GM08714 (cell line): ENCODE results near the gene HBG2.
"Not testable (repeated sequence)": the region's sequence is repeated elsewhere in the genome, so short reads cannot be mapped to it uniquely, and the experiment has no call there.

Source experiments
- H3K4me3 ChIP-seq: fragments of 200-500 bp; sonication (Bioruptor generic); 2 replicates; pipeline ENCODE4 v1.5.1; 2014; ENCODE audit warnings: mild to moderate bottlenecking, low read length, inconsistent platforms
- ZNF274 ChIP-seq: IDR thresholded peaks from 2 replicates; pipeline ENCODE4 v1.6.1; 2012; ENCODE audit warnings: mild to moderate bottlenecking, low read depth, low read length

The HBG2 gene

GRCh38 chr11:5254646-5255413 is at the start of gene HBG2:
Gene HBG2, minus strand, starts transcription at chr11:5254781. Its CDS starts 53 bp downstream, at chr11:5254728.
- H3K4me3 ChIP-seq = not testable (repeated sequence)

DNA sequence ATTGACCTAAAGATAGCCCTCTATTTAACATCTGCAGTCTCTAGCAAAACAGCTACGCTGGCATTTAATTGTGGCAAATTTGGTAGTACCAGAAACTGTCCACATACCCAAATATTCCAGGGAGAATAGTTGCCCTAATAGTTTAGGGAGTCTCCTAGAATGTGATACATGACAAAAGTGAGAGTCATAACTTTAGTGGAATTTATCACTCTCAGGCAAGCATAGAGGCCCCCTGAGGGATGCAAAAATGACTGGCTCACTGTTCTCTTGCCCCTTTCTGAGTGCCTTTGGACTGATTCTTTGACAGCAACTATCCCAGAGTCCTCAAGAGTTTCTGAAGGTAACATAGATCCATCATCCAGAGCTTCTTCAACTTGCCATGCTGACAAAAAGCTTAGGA is 49.5 kb upstream of the HBG2 start:
- TF ChIP-seq ZNF274 = no peak

GRCh38 chr11:5303626-5304025 is 49.0 kb upstream of the HBG2 start:
- no peak overlapping the region for H3K4me3 ChIP-seq
- no peak for TF ChIP-seq ZNF274

More for the DNA sequence above, 49.5 kb upstream of the HBG2 start:
- H3K4me3 ChIP-seq = no peak overlapping the region

- no peak within 1 kb of the TSS for H3K4me3 ChIP-seq
- no peak for TF ChIP-seq ZNF274
Observed at GRCh38 chr11:5301846-5302245, 47.3 kb upstream of the HBG2 start, which contains the start of gene OR51B4. Gene OR51B4, minus strand, starts transcription at chr11:5301946. Its CDS starts 0 bp downstream, at chr11:5301946.

DNA sequence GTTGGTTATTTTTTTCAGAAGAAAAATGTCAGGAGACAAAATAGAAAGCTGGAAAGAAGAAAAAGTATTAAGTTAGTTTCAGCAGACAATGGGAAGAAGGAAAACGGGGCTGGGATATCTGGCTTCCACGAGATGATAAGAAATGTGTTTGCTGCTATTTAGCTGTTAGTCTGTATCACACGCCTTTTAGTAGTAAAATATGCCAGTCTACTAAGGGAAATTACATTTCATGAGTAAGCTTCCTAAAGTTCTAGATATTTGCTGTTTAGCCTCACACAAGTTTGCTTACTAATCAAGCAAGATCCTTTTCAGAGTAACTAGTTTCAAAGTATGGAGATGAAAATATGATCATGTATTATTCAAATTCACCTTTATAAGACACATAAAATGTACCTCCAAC is 45.7 kb upstream of the HBG2 start:
- TF ChIP-seq ZNF274 = no peak

GRCh38 chr11:5298451-5298850 is 43.9 kb upstream of the HBG2 start:
- no peak for TF ChIP-seq ZNF274
- no peak overlapping the region for H3K4me3 ChIP-seq

More for the DNA sequence above, 45.7 kb upstream of the HBG2 start:
- no peak overlapping the region for H3K4me3 ChIP-seq

- H3K4me3 ChIP-seq = no peak overlapping the region
- no peak for TF ChIP-seq ZNF274
Observed at GRCh38 chr11:5297721-5298323, 43.2 kb upstream of the HBG2 start.

GRCh38 chr11:5294342-5294995 is 39.9 kb upstream of the HBG2 start:
- not testable (repeated sequence) for H3K4me3 ChIP-seq

- H3K4me3 ChIP-seq = no peak overlapping the region
- TF ChIP-seq ZNF274 = no peak
Observed at GRCh38 chr11:5293028-5293427, 38.4 kb upstream of the HBG2 start.

DNA sequence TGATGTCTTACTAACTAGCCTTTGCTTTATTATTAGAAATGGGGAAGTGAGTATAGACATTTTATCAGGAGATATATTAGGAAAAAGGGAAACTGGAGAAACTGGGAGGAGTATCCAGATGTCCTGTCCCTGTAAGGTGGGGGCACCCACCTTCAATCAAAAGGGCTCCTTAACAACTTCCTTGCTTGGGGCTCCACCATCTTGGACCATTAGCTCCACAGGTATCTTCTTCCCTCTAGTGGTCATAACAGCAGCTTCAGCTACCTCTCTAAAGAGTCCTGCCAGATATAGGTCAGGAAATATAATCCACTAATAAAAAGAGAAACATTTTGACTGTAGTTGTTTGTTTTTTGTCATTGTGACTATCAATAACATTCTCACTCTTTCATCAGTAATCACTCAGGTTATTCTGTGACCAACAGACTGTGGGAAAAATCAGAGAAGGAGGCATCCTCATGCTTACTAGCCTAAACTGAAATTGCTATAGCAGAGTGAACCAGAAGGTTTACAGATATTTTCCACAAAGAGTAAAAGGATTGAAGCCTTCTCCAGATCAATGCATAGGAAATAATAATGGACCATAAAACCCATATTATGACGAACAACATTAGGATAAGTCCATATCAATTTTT is 36.7 kb upstream of the HBG2 start:
- TF ChIP-seq ZNF274 = no peak
- no peak overlapping the region for H3K4me3 ChIP-seq

- no peak for TF ChIP-seq ZNF274
- no peak overlapping the region for H3K4me3 ChIP-seq
Observed at GRCh38 chr11:5290106-5290505, 35.5 kb upstream of the HBG2 start.

DNA sequence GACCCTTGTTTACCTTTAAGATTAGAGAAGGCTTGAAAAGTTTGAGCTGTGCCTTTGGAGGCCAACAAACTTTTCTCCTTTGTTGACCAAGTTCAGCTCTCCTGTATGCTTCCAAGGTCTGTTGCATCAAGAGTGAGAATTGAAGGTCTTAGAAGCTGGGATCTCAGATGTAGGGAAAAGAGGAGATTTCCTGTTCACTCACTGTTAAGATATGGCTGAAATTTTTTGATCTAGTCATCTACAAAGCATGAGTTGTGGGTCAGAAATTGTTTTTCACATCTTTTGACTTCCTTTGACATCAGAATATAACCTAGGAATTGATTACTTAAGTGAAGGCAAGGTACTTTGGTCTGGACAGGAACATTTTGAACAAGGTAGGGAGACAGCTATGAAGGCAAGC is 35.1 kb upstream of the HBG2 start:
- H3K4me3 ChIP-seq = no peak overlapping the region
- no peak for TF ChIP-seq ZNF274

DNA sequence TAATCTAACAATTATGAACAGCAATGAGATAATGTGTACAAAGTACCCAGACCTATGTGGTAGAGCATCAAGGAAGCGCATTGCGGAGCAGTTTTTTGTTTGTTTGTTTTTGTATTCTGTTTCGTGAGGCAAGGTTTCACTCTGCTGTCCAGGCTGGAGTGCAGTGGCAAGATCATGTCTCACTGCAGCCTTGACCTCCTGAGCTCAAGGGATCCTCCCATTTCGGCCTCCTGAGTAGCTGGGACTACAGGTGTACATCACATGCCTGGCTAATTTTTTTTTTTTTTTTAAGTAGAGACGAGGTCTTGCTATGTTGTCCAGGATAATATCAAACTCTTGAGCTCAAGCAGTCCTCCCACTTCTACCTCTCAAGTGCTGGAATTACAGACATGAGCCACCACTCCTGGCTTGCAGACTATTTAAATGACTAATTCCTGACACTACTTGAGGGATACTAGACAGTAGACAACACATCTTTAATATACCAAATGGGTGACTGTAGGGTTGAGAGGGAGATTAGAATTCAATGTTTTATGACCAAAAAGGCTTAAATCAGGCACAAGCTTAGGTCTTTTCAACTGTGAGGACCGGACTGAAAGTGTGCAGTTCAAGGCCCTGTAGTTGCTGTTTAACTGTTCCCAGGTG is 34.4 kb upstream of the HBG2 start:
- no peak overlapping the region for H3K4me3 ChIP-seq
- no peak for TF ChIP-seq ZNF274
